Measurements from ENCODE around the gene MYO1A. TPM values are rescaled to one million over a fixed set of nuclear protein-coding genes. Genes with fewer than 3 reads are reported as not detected.
A peak's percentile ranks its signal among the peaks of the same experiment; 100 is the strongest.

Gene MYO1A
- total RNA-seq, 4 donors from 2014 or later: 94.1 to 1,001 (median 802) TPM

- peak; percentile 77 to 89 (median 81) for DNase-seq
- Histone ChIP-seq H3K36me3 (peaks cover 0 to 19% (median 0%) of the 10 kb centered on the region in 3 donors), H3K9me3 (no peaks in the 10 kb centered on the region), H3K4me3 (peak overlapping the region; percentile 70 to 96 (median 89)), H3K4me1 (peaks cover 0 to 54% (median 24%) of the 10 kb centered on the region in 4 donors), H3K27me3 (no peaks in the 10 kb centered on the region), H3K27ac (peak overlapping the region; percentile 95 to 99 (median 98))
- TF ChIP-seq POLR2A (IDR thresholded peaks at IDR 0.05): peak; percentile 47 to 50
- no peak for TF ChIP-seq CTCF (IDR thresholded peaks at IDR 0.05)
Measured at GRCh38 chr12:57089271-57090245, 39.6 kb upstream of the MYO1A start.

GRCh38 chr12:57088354-57089270 is 38.7 kb upstream of the MYO1A start, which contains the start of gene NAB2:
NAB2 (plus strand) TSS chr12:57089114; CDS start chr12:57089272, 158 bp downstream.
- Histone ChIP-seq H3K4me1 (peaks cover 0 to 47% (median 20%) of the 10 kb centered on the region in 4 donors), H3K9me3 (no peaks in the 10 kb centered on the region), H3K27me3 (no peaks in the 10 kb centered on the region), H3K27ac (peak within 1 kb of the TSS; percentile 95 to 99 (median 98)), H3K4me3 (peak within 1 kb of the TSS; percentile 70 to 96 (median 89)), H3K36me3 (peaks cover 0 to 17% (median 0%) of the 10 kb centered on the region in 3 donors)
- peak; percentile 97 to 99 (median 98) for DNase-seq
- TF ChIP-seq POLR2A (IDR thresholded peaks at IDR 0.05) (peak; percentile 59 to 67), CTCF (IDR thresholded peaks at IDR 0.05) (peak in 1 of 6 experiments; percentile 7)

- peak overlapping the region; percentile 70 to 96 (median 89) for H3K4me3 ChIP-seq
- H3K27ac ChIP-seq: peak overlapping the region; percentile 95 to 99 (median 98)
- peaks cover 0 to 39% (median 12%) of the 10 kb centered on the region in 4 donors for H3K4me1 ChIP-seq
- no peaks in the 10 kb centered on the region for H3K9me3 ChIP-seq
- no peaks in the 10 kb centered on the region for H3K27me3 ChIP-seq
- peak; percentile 77 to 94 (median 90) for DNase-seq
- H3K36me3 ChIP-seq: peaks cover 0 to 10% (median 0%) of the 10 kb centered on the region in 3 donors
- TF ChIP-seq CTCF (IDR thresholded peaks at IDR 0.05) (peak in 1 of 6 experiments; percentile 6), POLR2A (IDR thresholded peaks at IDR 0.05) (no peak)
Measured at GRCh38 chr12:57087691-57088353, 37.9 kb upstream of the MYO1A start.

GRCh38 chr12:57087010-57087690 is 37.2 kb upstream of the MYO1A start:
- Histone ChIP-seq H3K27me3 (no peaks in the 10 kb centered on the region), H3K4me1 (peaks cover 0 to 32% (median 12%) of the 10 kb centered on the region in 4 donors), H3K9me3 (no peaks in the 10 kb centered on the region), H3K36me3 (peaks cover 0 to 3% (median 0%) of the 10 kb centered on the region in 3 donors), H3K4me3 (peak overlapping the region; percentile 70 to 96 (median 89)), H3K27ac (peak overlapping the region; percentile 95 to 99 (median 98))
- no peak for TF ChIP-seq CTCF (IDR thresholded peaks at IDR 0.05)
- peak in 1 of 2 donors; percentile 29 for TF ChIP-seq POLR2A (IDR thresholded peaks at IDR 0.05)
- peak; percentile 80 to 96 (median 94) for DNase-seq
